OCI-LY1 (cell line): ENCODE data around the gene CACNB2.

ENCODE experiments used
- H2AFZ ChIP-seq: fragments of 200-600 bp; sonication (generic), shearing (Covaris generic); 2 replicates; pipeline ENCODE4 v1.6.0; 2014; ENCODE audit warnings: antibody characterized with exemption, mild to moderate bottlenecking, low read length
- H3F3A ChIP-seq: fragments of 200-600 bp; sonication (generic), shearing (Covaris generic); 2 replicates; pipeline ENCODE4 v1.6.0; 2014; ENCODE audit warnings: mild to moderate bottlenecking, antibody characterized with exemption, low read length, moderate library complexity; ENCODE audit not compliant: insufficient read depth
- H3K27ac ChIP-seq: fragments of 200-600 bp; sonication (generic); 2 replicates; pipeline ENCODE4 v1.5.1; 2014; ENCODE audit warnings: low read length, mixed run types, mild to moderate bottlenecking, low read depth; ENCODE audit not compliant: poor library complexity, severe bottlenecking
- H3K27me3 ChIP-seq: fragments of 200-600 bp; sonication (generic); 2 replicates; pipeline ENCODE4 v1.6.0; 2014; ENCODE audit warnings: antibody characterized with exemption, mild to moderate bottlenecking, low read length, moderate library complexity; ENCODE audit not compliant: insufficient read depth
- H3K36me3 ChIP-seq: fragments of 200-600 bp; sonication (generic); 2 replicates; pipeline ENCODE4 v1.6.1; 2014; ENCODE audit warnings: mild to moderate bottlenecking, antibody characterized with exemption, low read length, moderate library complexity, mixed read lengths; ENCODE audit not compliant: insufficient read depth
- H3K4me1 ChIP-seq: fragments of 200-600 bp; sonication (generic); 2 replicates; pipeline ENCODE4 v1.5.1; 2014; ENCODE audit warnings: mild to moderate bottlenecking, low read length, moderate library complexity; ENCODE audit not compliant: insufficient read depth, severe bottlenecking
- H3K4me2 ChIP-seq: fragments of 200-600 bp; sonication (generic), shearing (Covaris generic); 2 replicates; pipeline ENCODE4 v1.6.1; 2014; ENCODE audit warnings: low read length
- H3K4me3 ChIP-seq: fragments of 200-600 bp; sonication (generic); 2 replicates; pipeline ENCODE4 v1.5.1; 2014; ENCODE audit warnings: low read length, low read depth, mild to moderate bottlenecking, mixed read lengths; ENCODE audit not compliant: poor library complexity, severe bottlenecking
- H3K79me2 ChIP-seq: fragments of 200-600 bp; shearing (Covaris generic); 2 replicates; pipeline ENCODE4 v1.6.1; 2016; ENCODE audit warnings: mixed run types, low read length, mixed read lengths; ENCODE audit not compliant: insufficient read depth
- H3K9ac ChIP-seq: fragments of 200-600 bp; sonication (generic), shearing (Covaris generic); 2 replicates; pipeline ENCODE4 v1.6.1; 2014; ENCODE audit warnings: mild to moderate bottlenecking, low read length, mixed read lengths
- H3K9me2 ChIP-seq: fragments of 200-600 bp; sonication (generic), shearing (Covaris generic); 2 replicates; pipeline ENCODE4 v1.6.1; 2014; ENCODE audit warnings: low read depth, mild to moderate bottlenecking, low read length, mixed read lengths
- H3K9me3 ChIP-seq: fragments of 200-600 bp; shearing (Covaris generic); 2 replicates; pipeline ENCODE4 v1.6.1; 2014; ENCODE audit warnings: low read length, mixed read lengths
- H4K20me1 ChIP-seq: fragments of 200-600 bp; sonication (generic), shearing (Covaris generic); 2 replicates; pipeline ENCODE4 v1.6.0; 2016; ENCODE audit warnings: mild to moderate bottlenecking, low read length; ENCODE audit not compliant: insufficient read depth
- EZH2 ChIP-seq: fragments of 200-600 bp; sonication (generic), shearing (Covaris generic); IDR thresholded peaks from 2 replicates; pipeline ENCODE4 v1.8.0; 2017; ENCODE audit warnings: borderline replicate concordance, mixed run types, mild to moderate bottlenecking, antibody characterized with exemption, low read length, moderate library complexity, mixed read lengths
- TF ChIP-seq, protein P1 (sequence below): fragments of 200-600 bp; sonication (generic), shearing (Covaris generic); IDR thresholded peaks from 2 replicates; pipeline ENCODE4 v1.5.1; 2017; ENCODE audit warnings: mild to moderate bottlenecking, antibody characterized with exemption, low read length, moderate library complexity, mixed read lengths

Gene CACNB2

DNA sequence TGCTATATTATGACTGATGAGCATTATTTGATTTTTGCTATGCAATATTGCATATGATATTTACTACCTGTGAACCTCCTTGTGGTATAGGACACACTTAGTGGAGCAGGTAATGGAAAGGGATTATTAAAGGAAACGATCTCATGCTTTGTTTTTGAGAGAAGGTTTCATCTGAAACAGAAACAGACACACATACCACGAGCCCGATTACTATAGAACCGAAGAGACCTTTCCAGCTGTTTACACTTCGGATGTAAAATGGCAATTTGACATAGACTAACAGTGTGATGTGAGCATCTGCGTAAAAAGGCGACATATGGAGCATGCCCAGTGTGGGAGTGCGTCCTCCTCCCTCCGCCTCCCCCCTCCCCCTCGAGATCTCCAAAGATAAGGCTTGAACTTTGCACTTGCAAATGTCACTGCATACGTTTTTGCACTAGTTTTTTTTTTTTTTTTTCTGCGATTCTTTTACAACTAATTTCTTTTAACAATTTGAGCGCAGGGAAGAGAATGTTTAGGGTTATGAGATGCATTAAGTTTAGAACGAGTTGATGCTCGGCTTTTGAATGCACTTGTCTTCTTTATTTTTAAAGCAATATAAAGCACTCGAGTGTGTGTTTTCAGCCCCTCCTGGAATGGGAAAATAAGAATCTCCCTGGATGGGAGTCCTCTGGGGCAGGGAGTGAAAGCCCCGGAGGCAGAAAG, 260.1 kb downstream of the CACNB2 start:
- TF ChIP-seq EZH2 = no peak
- TF ChIP-seq, protein P1, sequence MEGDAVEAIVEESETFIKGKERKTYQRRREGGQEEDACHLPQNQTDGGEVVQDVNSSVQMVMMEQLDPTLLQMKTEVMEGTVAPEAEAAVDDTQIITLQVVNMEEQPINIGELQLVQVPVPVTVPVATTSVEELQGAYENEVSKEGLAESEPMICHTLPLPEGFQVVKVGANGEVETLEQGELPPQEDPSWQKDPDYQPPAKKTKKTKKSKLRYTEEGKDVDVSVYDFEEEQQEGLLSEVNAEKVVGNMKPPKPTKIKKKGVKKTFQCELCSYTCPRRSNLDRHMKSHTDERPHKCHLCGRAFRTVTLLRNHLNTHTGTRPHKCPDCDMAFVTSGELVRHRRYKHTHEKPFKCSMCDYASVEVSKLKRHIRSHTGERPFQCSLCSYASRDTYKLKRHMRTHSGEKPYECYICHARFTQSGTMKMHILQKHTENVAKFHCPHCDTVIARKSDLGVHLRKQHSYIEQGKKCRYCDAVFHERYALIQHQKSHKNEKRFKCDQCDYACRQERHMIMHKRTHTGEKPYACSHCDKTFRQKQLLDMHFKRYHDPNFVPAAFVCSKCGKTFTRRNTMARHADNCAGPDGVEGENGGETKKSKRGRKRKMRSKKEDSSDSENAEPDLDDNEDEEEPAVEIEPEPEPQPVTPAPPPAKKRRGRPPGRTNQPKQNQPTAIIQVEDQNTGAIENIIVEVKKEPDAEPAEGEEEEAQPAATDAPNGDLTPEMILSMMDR = no peak
- H3K79me2 ChIP-seq = no peaks in the 10 kb centered on the region
- H4K20me1 ChIP-seq = no peaks in the 10 kb centered on the region
- H3K4me2 ChIP-seq = peak overlapping the region; percentile 29
- no peaks in the 10 kb centered on the region for H3F3A ChIP-seq
- no peaks in the 10 kb centered on the region for H3K9me2 ChIP-seq
- H3K4me1 ChIP-seq = peaks cover 27% of the 10 kb centered on the region
- no peak overlapping the region for H2AFZ ChIP-seq
- no peak overlapping the region for H3K4me3 ChIP-seq
- no peak overlapping the region for H3K9ac ChIP-seq
- H3K27ac ChIP-seq = no peak overlapping the region
- no peaks in the 10 kb centered on the region for H3K9me3 ChIP-seq
- H3K36me3 ChIP-seq = no peaks in the 10 kb centered on the region
- H3K27me3 ChIP-seq = no peaks in the 10 kb centered on the region

DNA sequence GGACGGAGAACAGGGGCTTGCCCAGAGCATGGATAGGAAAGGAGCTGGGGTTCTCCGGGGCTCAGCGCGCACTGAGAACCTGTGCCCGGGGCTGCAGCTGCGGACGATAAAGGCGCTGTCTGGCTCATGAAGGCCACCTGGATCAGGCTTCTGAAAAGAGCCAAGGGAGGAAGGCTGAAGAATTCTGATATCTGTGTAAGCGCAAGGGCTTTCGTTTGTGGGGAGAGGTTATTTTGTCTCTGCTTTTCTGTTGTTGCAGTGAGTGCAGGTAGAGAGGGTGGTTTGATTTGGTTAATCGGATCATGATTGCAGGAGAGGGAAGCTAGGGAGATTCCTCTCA, 260.7 kb downstream of the CACNB2 start:
- no peaks in the 10 kb centered on the region for H3K79me2 ChIP-seq
- no peaks in the 10 kb centered on the region for H4K20me1 ChIP-seq
- H3K9me2 ChIP-seq = no peaks in the 10 kb centered on the region
- no peaks in the 10 kb centered on the region for H3F3A ChIP-seq
- H3K9me3 ChIP-seq = no peaks in the 10 kb centered on the region
- H3K4me3 ChIP-seq = no peak overlapping the region
- H3K9ac ChIP-seq = no peak overlapping the region
- H2AFZ ChIP-seq = no peak overlapping the region
- H3K36me3 ChIP-seq = no peaks in the 10 kb centered on the region
- H3K4me2 ChIP-seq = no peak overlapping the region
- H3K4me1 ChIP-seq = peaks cover 27% of the 10 kb centered on the region
- H3K27ac ChIP-seq = no peak overlapping the region
- H3K27me3 ChIP-seq = no peaks in the 10 kb centered on the region
- TF ChIP-seq, protein P1 = no peak
- no peak for TF ChIP-seq EZH2

DNA sequence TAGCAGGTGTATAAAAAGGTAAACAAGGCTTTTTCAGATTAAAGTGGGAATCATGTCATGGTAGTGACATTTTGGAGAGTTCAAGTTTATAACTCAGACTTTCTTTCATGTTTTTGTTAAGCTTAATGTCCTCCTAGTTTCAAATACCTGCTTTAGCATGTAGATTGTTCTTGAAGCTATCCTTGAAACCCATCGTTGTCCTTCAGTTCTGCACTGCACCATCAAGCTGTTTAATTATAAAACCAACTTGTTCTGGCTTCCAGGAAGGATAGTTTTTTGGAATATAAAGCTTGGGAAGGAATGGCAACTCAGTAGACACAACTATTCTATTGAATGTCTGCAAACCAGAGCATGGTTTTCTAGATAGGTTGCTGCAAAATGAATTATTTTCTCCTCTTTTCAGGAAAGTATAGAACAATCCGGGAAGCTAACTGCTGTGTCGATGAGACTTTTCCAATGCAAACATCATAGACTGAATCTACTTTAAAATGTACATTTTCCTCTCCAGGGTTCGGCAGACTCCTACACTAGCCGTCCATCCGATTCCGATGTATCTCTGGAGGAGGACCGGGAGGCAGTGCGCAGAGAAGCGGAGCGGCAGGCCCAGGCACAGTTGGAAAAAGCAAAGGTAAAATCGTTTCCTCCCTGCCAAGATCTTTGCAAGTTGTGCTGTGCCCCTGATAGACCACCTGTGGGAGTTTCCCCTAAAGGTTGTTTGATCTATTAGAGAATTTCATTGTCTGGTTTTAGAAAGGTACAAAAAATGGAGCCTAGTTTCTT, 261.4 kb downstream of the CACNB2 start:
- Histone ChIP-seq H3K4me1 (peaks cover 34% of the 10 kb centered on the region), H3K9me3 (no peaks in the 10 kb centered on the region), H3K27me3 (no peaks in the 10 kb centered on the region), H2AFZ (no peak overlapping the region), H3K36me3 (no peaks in the 10 kb centered on the region), H3F3A (no peaks in the 10 kb centered on the region), H3K4me3 (no peak overlapping the region), H3K9me2 (no peaks in the 10 kb centered on the region), H3K4me2 (no peak overlapping the region), H3K9ac (no peak overlapping the region), H3K79me2 (no peaks in the 10 kb centered on the region), H4K20me1 (no peaks in the 10 kb centered on the region), H3K27ac (no peak overlapping the region)
- TF ChIP-seq EZH2 = no peak
- TF ChIP-seq, protein P1 = no peak
